OCI-LY7 (cell line): ENCODE data around the gene TET3.

ENCODE experiments used
- CTCF ChIP-seq: fragments of 200-600 bp; sonication (generic); conservative IDR thresholded peaks from 2 replicates; pipeline ENCODE4 v1.5.1; 2014; ENCODE audit warnings: mild to moderate bottlenecking, antibody characterized with exemption, low read length, moderate library complexity, mixed read lengths
- EZH2phosphoT487 ChIP-seq: fragments of 200-600 bp; sonication (generic); IDR thresholded peaks from 2 replicates; pipeline ENCODE4 v1.6.1; 2018; ENCODE audit warnings: low read depth, borderline replicate concordance, mild to moderate bottlenecking, mixed run types, antibody characterized with exemption, low read length, moderate library complexity, mixed read lengths

- TF ChIP-seq CTCF, result no peak
- TF ChIP-seq EZH2phosphoT487, result no peak
Observed at GRCh38 chr2:73979686-73980085, 5.0 kb upstream of the TET3 start.
